GM18505 (cell line): ENCODE data around the gene PPM1M.
A peak's percentile ranks its signal among the peaks of the same experiment; 100 is the strongest.
"Not testable (repeated sequence)": the region's sequence is repeated elsewhere in the genome, so short reads cannot be mapped to it uniquely, and the experiment has no call there.

ENCODE experiments used
- ATAC-seq: cut with Tn5 transposase; IDR thresholded peaks from one replicate; pipeline ENCODE4 v1.9.1; 2021; ENCODE audit not compliant: unreplicated experiment
- POLR2A ChIP-seq: IDR thresholded peaks from 4 replicates; pipeline ENCODE4 v1.6.1; 2011; ENCODE audit warnings: borderline replicate concordance; ENCODE audit not compliant: insufficient read depth, insufficient read length; ENCODE audit errors: extremely low read depth

Gene PPM1M

GRCh38 chr3:52250122-52250521, 4.6 kb downstream of the PPM1M start:
- no peak for TF ChIP-seq POLR2A
- no peak for ATAC-seq

GRCh38 chr3:52253314-52254304, 8.1 kb downstream of the PPM1M start:
- ATAC-seq, result peak; percentile 82

GRCh38 chr3:52254608-52255007, 9.0 kb downstream of the PPM1M start:
- no peak for TF ChIP-seq POLR2A
- no peak for ATAC-seq

More at GRCh38 chr3:52253314-52254304, 8.1 kb downstream of the PPM1M start:
- peak; percentile 21 for TF ChIP-seq POLR2A

GRCh38 chr3:52256159-52256558, 10.6 kb downstream of the PPM1M start:
- TF ChIP-seq POLR2A, result no peak
- no peak for ATAC-seq

- no peak for ATAC-seq
- TF ChIP-seq POLR2A, result no peak
These were observed 11.1 kb downstream of the PPM1M start for GRCh38 chr3:52256622-52257021.

- no peak for ATAC-seq
- no peak for TF ChIP-seq POLR2A
These were observed 12.4 kb downstream of the PPM1M start for GRCh38 chr3:52257911-52258310.

- no peak for ATAC-seq
- no peak for TF ChIP-seq POLR2A
These were observed 13.5 kb downstream of the PPM1M start for GRCh38 chr3:52259035-52259434.

GRCh38 chr3:52259448-52259847, 13.9 kb downstream of the PPM1M start:
- ATAC-seq, result no peak
- TF ChIP-seq POLR2A, result no peak

- TF ChIP-seq POLR2A, result no peak
- no peak for ATAC-seq
These were observed 16.9 kb downstream of the PPM1M start for GRCh38 chr3:52262447-52262846.

- no peak for ATAC-seq
- TF ChIP-seq POLR2A, result no peak
These were observed 19.8 kb downstream of the PPM1M start for GRCh38 chr3:52265387-52265786.

GRCh38 chr3:52268036-52268435, 22.5 kb downstream of the PPM1M start:
- no peak for TF ChIP-seq POLR2A
- ATAC-seq, result no peak

- ATAC-seq, result no peak
These were observed 24.2 kb downstream of the PPM1M start for GRCh38 chr3:52269776-52270175.

GRCh38 chr3:52270252-52270754, 24.7 kb downstream of the PPM1M start:
- no peak for ATAC-seq
- TF ChIP-seq POLR2A, result no peak

More at GRCh38 chr3:52269776-52270175, 24.2 kb downstream of the PPM1M start:
- no peak for TF ChIP-seq POLR2A

GRCh38 chr3:52272172-52272571, 26.6 kb downstream of the PPM1M start:
- not testable (repeated sequence) for ATAC-seq

- no peak for TF ChIP-seq POLR2A
These were observed 27.3 kb downstream of the PPM1M start for GRCh38 chr3:52272831-52273230.

GRCh38 chr3:52274781-52275180, 29.2 kb downstream of the PPM1M start:
- ATAC-seq, result not testable (repeated sequence)

More at GRCh38 chr3:52272831-52273230, 27.3 kb downstream of the PPM1M start:
- ATAC-seq, result no peak
